Activated CD8-positive, alpha-beta memory T cell treated with anti-CD3 and anti-CD28 coated beads for 48 hours (primary cell): Measurements from ENCODE around the gene NR3C2.

Experiments used
- DNase-seq, 3 experiments: peaks; one replicate each; pipeline ENCODE4 v3.0.0-alpha.2; 2020; ENCODE audit warnings: low read depth in 2 of 3, low spot score in 2 of 3

NR3C2 gene

DNA sequence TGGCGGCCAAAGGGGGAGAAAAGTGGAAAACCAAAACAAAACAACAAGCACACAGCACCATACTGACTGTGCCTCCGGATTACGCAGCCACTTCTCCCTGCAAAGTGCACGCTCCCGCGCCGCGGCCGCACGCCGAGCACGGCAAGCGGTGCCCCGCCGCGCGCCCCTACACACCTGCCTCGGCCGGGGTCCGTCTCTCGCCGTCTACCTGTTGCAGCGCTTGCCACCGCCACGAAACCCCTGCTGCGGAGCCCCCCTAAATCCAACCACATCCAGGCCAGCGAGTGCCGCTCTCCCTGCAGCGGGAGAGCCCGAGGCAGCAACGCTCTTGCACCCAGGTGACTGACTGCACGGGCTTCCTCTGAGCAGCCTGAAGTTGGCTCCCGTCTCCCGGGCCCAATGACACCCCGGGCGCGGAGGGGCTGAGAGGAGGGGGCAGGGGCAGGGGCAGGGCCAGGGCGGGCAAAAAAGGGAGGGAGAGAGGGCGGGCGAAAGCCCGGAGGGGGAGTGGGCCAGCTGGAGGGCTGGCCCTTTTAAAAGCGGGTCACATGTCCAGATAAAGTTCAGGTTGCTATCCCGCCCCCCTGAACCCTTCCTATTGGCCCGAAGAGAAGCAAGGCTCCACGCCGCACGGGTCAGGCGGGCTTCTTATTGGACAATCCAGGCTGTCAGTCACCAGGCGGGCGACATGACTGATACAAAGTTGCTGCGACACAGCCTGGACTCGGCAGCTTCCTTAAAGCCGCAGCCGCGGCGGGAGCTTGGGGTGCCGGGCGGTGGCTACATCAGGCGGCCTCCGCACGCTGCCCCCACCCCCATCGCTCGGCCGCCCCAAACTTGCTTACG lies at the start of gene NR3C2:
NR3C2 (minus strand) TSS at position 429 of the 846 bp plus-strand sequence.
- DNase-seq, result peak; percentile 75 to 85 (median 77)

DNA sequence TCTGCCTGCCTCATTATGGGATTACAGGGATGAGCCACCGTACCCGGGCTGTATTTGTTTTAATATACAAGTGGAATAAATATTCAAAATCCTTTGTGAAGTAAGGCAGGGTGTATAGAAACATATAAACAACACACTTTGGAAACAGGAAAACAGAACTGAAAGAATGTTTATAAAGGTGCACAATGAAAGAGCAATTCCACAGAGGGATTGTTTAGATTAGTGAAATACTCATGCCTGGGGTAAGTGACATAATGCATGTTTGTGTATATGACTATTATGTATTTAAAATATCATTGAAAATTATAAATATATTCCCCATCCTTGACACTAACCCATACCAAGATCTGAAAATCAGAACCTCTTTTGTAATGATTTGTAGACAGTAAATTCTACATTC lies 45.0 kb upstream of the NR3C2 start:
- DNase-seq, result no peak

DNA sequence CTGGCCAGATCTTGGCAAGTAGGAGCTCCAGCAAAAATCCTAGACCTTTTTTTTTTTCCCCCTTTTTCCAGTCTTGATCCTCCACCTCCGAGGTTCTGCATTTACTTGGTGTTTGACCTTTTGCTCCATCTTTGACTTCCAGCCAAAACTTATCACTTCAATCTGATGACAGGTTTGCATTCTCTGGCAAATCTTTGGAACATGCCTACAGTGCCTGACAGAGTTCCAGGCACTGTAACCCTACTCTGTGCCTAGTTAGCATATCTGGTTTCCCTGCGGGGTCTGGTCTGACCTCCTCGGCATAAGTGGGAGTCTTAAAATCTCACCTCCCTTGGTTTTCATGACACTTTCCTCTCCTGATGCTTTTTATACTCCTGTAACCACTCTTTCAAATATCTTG lies 39.4 kb upstream of the NR3C2 start:
- DNase-seq, result no peak

DNA sequence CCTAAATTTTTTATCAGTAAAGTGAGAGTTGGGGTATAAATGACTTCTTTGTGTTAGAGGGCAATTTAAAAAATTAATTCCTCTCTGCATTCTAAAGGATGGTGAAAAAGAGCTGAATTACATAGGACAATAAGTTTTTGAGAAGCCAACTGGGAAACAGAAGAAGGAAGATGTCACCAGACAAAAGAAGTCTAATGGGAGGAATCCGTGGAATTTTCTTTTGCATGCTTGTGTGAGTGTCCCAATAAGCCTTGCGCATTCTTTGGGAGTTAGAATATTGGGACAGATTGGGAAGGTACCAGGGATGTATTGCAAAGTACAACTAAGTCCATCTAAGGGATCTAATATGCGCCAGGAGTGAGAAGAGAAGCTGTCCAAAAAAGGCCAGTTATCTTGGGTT lies 35.1 kb upstream of the NR3C2 start:
- DNase-seq, result no peak

DNA sequence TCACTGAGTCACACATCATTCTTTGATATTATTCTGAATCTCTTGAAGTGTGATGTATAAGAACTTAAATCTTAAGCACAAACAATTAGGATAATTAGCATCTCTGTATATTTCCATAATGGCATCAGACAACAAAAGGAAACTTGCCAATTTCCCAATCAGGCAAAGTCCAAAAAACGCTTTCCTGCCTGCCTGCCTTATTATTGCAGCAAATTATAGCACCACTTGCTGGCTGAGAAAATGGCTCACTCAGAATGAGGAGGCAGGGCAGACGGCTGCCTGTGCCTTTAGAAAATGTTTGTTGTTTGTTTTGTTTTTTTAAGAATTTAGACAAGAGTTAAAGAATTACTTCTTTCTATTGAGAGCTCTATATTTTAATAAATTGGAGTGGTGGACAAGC lies 27.7 kb upstream of the NR3C2 start:
- no peak for DNase-seq

DNA sequence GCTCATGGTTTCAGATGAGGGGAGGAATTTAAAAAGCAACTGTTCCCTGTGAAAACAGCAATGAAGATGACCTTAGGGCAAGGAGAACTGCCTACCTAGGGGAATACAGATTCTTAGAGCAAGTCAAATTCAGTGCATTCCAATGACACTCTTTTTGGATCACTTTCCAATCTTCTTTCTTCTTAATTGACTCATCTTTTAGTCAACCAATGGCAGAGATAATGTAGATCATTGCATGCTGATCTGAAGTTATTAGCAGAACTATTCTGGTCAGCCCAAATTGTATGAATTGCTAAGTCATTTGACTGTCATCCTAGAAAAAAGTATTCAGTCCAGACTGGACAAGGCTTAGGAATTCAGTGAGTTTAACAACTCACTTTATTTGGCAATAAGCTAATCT lies 12.6 kb upstream of the NR3C2 start:
- no peak for DNase-seq

DNA sequence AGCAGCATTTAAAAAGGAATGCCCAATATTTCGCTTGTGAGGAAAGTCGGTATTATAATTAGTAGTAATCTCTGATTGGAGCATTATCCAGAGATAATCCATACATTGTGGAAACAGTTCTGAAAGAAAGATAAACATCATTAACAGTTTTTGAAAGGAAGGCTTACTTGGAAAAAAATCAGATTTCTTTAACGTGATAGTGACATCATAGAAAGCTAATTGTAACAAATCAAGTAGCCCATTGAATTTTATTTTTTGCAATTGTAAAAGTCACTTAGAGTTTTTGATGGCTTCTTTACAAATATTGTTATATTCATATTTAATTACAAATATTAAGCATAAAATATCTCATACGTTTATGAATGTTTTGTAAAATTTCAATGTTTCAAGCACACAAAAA lies 11.6 kb upstream of the NR3C2 start:
- no peak for DNase-seq

DNA sequence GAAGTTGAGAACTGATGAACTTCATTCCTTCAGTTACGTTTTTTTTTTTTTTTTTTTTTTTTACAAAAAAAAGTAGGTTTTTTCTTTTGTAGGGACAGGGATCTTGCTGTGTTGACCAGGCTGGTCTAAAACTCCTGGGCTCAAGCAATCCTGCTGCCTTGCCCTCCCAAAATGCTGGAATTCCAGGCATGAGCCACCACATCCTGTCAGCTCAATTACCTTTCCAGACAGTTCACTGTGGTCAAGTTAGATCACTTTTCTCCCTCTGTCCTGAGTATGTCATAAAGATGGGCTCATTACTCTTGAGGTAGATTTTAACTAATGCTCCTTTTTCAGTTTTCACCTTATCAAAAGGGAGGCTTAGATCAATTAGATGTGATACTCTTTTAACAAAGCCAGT lies 10.8 kb upstream of the NR3C2 start:
- DNase-seq, result no peak

DNA sequence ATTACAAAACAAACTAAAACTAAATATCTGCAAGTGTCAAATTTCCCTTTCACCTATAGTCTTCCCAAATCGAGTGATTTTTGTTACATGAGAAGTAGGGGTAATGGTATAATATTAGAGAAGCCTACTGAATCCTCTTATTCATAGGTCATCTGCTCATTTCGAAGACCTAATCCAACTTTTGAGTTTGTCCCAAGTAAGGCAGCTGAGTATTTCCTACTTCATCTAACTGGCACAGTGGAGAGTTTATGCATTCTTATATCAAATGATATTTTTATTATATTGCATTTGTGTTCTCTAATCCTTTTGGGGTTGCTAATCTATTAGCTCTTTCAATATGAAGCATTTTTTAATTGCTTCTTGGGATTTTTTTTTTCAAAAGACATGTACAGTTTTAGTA lies 7.7 kb upstream of the NR3C2 start:
- no peak for DNase-seq

DNA sequence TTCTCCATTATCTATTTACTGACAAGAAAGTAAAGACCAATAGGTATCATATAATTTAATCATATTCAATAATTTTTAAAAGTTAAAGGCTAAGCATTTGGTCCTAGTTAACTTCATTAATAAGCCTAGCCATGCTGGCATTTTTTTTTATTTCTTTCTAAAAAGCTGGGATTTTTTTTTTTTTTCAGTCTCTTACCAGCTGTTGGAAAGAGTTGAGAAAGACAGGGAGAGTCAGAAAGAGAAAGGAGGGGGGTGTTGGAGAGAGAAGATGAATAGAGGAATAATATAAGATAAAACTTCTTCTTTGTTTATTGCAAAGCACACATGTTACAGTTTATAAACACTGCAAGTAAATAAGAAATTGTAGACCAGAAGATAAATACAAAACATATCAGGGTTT lies 5.9 kb upstream of the NR3C2 start:
- no peak for DNase-seq

DNA sequence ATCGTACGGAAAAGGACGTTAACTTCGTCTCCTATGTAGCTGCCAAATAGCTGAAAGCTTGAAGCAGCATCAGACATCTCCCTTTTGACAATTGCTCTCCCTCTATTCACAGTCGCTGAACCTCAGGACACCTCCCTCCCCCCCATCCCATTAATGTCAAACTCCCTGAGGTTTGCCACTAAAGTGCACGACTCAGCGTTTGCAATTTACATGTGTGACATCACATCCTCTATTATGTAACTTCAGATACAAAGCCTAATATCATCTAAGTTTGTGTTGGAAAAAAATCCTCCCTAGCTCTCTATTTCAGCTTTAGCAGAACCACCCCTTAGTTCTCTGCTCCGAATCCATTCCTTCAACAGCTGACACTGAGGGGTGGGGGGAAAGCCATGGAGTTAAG lies 5.5 kb upstream of the NR3C2 start:
- no peak for DNase-seq

DNA sequence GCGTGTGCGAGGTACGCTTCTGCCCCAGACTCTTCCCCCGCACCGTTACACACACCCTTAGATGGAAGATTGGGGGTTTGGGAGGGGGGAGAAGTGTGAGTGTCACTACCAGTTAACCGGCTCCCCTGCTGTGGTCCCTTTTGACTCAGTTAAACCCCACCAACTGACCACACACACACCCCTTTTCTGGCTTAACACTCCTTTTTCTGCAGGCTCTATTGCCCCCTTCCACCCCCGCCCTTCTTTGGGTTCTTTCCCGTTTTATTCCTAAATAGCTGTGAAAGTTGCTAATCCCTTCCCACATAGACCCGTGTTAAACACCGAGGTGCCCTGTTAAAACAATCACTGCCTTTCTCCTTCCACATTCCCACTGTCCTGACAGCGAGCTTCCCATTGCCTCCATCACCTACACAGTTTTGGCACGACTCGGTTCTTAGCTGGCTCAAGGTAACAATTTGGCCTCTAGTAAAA lies 3.7 kb upstream of the NR3C2 start:
- DNase-seq, result no peak

DNA sequence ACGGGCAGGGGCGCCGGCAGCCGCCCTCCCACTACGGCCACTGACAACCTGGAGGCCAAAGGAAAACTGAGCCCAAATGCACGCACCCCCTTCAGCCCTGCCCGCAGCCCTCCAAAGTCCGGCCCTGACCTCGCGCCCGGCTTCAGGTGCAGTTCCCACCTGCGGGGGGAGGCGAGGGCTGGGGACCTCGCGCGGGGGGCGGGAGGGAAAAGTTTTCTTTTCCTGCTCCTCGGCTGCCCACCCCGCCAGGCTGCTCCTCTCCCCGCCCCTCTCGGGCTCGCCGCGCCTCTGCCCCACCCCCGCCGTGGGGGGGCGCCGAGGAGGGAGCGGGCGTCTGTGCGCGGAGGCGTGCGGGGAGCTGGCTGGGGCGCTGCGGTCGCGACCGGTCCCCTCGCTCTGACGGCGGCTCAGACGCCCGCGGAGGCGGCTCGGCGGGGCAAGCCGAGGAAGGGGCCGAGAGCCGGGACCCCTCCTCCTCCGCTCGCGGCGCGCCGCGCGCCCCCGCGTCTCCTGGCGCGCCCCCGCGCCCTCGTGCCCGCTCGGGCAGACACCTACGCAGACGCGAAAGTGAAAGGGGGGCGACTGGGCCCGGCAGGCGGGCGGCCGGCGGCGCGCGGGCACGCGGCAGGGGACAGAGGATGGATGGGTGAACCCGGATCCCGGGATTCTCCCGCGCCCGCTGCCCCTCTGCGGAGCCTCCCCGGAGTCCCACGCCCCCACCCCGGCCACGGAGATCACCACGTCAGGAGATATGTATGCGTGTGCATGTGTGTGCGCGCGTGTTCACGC lies 3.1 kb upstream of the NR3C2 start:
- DNase-seq, result peak; percentile 9 to 34 (median 23)

DNA sequence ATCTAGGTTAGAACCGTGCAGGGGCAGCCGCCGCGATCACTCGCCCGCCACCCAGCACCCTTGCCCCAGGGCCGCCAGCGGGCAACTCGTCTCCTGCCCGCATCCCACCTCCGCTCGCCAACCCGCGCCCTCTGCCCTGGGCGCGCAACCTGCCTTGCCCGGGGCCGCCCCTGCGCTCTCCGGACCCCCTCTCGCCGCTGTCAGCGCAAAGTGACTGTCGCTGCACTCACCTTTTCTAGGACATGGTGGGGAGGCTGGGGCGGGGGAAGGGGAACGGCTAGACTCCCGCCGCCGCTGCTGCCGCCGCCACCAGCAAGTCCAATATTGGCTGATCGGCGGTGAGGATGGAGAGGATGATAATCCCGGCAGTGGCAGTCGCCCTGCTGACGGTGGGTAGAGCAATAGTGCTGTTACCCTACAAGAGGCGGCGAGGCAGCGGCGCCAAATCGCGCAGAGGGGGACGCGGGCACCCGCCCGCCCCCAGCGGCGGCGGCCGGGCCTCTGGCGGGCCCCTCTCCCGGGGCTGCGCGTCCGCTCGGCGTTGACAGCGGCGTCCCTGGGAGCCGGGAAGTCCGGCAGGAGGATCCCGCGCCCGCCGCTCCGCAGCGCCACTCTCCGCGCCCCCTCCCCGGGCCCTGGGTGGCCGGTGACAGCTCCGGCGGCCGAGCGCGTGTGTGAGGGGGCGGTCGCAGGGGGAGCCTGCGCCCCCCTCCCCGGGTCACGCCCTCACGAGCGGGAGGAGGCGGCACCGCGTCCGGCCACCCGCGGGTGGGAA lies 2.3 kb upstream of the NR3C2 start:
- DNase-seq, result peak; percentile 10 to 19 (median 17)

DNA sequence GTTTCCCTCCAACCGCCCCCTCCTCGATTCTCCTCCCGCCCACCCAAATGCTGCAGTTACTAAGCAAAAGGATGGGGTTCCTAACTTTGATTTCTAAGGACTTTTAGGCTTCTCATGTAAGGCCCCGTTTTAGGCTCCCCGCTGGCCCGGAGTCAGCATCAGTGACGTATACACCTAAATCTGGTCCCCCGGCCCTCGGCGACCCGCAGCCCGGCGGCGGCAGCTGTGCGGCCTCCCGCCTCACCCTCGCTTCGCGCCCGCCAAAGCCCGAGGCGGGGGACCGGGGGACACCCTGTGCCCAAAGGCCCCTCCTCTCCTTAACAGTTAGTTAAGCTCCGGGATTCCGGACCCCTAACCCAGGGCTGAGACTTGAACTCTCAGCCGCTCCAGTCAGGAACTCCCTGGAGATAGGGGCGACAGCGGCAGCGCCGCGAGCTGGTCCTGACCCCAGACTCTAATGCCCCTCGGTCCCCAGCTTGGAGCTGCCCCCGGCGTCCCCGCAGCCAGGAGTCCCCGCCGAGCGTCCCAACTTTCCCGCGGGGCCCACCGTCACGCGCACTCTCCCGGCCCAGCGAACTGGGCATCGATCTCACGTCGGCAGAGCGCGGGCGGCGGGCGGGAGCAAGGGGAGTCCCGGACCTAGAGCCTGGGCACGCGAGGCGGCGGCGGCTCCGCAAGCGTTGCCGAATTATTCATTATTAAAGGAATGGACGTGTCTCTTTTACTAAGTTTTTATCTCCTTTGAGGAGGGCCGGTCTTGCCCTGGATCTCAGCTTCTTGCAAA lies 1.5 kb upstream of the NR3C2 start:
- peak in 2 of 3 experiments; percentile 6 to 21 for DNase-seq

DNA sequence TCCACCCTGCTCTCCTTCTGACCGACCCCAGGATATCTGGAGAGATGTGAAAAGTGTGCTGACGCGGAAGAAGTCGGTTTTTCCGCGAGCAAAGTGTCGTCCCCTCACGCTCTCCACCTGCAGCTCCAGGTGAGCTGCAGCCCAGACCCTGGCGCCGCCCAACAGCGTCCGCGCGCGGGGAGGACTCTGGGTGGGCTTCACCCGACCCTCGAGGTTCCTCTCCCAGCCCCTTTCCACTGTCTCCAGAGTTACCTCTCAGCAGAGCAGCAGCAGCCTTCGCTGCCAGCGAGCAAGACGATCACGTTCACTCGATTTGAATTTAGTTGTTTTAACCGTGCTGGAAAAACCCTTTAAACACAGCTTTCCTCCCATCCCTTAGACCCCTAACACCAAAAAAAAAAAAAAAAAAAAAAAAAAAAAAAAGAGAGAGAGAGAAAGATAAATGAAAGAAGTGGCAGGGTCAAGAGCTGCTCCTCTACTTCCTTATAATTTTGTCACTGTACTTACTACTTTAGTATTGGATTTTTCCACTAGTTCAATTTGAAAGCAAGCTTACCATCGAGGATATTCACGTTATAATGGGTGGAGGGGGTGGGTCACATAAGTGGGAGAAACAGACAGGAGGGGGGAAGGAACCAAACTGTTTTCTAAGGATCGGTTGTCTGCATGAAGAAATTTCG lies 758 bp upstream of the NR3C2 start:
- DNase-seq, result no peak

DNA sequence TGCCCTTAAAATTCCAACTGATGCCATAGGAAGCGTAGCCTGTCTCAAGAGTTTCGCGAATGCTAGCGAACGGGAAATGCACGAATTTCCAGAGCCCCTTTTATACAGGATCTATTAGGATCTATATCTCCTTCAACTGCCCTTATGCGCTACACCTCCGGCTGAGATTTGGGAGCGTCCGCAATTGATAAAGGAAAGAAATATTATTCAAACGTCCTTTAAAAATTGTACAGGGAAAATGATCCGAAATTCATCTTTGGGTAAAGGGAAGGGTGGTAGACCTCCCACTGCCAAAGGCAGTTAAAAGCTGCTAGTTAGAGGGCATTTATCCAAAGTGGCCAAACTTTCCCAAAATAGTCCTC lies 609 bp downstream of the NR3C2 start:
- DNase-seq, result no peak

DNA sequence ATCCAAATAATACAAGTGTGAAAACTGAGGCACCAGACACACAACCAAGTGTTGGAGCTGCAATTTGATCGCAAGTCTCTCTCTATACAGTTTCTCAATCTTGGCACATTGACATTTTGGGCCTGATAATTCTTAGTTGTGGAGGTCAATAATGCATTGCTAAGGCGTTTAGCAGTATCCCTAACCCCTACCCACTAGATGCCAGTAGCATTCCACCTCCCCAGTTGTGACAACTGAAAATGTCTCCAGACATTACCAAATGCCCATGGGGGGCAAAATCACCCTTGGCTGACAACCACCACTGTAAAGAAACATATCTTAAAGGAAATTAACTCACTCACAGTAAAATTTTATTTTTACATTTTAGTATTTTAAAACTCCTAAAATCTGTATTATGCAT lies 4.2 kb downstream of the NR3C2 start:
- no peak for DNase-seq

DNA sequence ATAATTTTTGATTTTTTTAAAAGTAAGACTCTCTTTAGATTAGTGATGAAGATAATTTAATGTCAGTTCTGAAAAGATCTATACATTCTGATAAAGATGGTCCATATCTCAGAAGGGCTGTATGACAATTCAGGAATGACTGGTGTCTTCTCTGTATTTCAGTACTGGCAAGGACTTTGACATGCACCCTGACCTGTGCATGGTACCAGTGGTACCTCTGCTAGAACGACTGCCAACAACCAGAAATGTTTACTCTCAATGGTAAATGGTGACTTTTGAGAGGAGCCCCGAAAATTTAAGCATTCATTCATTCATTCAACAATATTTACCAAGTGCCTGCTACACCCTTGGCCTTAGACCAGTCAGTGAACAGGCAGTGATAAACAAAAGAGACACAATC lies 4.8 kb downstream of the NR3C2 start:
- DNase-seq, result no peak

DNA sequence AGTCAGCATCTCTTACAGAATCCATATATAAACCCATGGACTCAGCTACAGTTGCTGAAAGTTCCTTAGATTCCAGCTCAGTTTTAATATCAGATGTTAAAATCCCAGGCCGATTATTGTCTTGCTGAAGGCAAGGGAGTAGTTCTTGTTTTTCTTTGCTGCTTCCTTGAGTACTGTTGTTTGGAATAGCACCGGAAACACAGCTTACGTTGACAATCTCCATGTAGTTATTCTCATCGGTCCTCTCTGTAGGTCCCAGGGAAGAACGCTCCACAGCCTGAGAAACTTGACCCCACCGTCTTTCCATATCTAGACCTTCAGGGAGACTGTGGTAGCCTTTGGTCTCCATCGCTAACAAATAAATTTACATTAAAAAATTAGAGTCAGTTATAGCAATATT lies 5.7 kb downstream of the NR3C2 start:
- no peak for DNase-seq
